ENCODE data around the gene LRRTM4. TPM values are rescaled to one million over a fixed set of nuclear protein-coding genes. Genes with fewer than 3 reads are reported as not detected.

Gene LRRTM4
- total and polyA plus RNA-seq, 10 of the 15 experiments (the other 5 are each of a cell fraction or from before 2014, with no cell fraction given) = 0.01 to 1.0 TPM; not detected in 8

DNA sequence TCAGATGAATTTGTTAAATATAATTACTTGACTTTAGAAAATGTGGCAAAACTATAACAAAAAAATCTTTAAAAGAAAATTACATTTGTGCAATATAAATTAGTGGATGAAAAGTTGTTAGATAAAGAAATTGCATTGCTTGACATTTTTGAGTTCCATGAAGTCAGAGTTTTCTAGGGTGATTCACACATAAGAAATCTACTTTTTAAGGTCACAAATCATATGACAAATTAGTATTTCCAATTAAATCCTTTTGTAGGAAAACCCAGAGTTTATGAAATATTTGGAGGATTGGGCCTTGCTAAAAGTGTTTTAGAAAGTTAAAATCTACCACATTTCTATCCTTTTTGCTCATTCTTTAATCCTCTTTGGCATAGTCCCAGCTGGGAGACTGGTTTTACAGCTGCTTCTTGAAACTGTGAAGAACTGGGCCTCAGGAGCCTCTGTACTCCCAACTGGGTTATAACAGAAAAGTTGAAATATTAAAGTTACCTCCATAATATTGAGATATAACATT lies 289.2 kb downstream of the LRRTM4 start (continued):
- TF ChIP-seq, protein P1, sequence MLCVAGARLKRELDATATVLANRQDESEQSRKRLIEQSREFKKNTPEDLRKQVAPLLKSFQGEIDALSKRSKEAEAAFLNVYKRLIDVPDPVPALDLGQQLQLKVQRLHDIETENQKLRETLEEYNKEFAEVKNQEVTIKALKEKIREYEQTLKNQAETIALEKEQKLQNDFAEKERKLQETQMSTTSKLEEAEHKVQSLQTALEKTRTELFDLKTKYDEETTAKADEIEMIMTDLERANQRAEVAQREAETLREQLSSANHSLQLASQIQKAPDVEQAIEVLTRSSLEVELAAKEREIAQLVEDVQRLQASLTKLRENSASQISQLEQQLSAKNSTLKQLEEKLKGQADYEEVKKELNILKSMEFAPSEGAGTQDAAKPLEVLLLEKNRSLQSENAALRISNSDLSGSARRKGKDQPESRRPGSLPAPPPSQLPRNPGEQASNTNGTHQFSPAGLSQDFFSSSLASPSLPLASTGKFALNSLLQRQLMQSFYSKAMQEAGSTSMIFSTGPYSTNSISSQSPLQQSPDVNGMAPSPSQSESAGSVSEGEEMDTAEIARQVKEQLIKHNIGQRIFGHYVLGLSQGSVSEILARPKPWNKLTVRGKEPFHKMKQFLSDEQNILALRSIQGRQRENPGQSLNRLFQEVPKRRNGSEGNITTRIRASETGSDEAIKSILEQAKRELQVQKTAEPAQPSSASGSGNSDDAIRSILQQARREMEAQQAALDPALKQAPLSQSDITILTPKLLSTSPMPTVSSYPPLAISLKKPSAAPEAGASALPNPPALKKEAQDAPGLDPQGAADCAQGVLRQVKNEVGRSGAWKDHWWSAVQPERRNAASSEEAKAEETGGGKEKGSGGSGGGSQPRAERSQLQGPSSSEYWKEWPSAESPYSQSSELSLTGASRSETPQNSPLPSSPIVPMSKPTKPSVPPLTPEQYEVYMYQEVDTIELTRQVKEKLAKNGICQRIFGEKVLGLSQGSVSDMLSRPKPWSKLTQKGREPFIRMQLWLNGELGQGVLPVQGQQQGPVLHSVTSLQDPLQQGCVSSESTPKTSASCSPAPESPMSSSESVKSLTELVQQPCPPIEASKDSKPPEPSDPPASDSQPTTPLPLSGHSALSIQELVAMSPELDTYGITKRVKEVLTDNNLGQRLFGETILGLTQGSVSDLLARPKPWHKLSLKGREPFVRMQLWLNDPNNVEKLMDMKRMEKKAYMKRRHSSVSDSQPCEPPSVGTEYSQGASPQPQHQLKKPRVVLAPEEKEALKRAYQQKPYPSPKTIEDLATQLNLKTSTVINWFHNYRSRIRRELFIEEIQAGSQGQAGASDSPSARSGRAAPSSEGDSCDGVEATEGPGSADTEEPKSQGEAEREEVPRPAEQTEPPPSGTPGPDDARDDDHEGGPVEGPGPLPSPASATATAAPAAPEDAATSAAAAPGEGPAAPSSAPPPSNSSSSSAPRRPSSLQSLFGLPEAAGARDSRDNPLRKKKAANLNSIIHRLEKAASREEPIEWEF (IDR thresholded peaks at IDR 0.05; ENCODE audit: insufficient replicate concordance, low read depth, low read length) = no peak
- no peak for TF ChIP-seq KAT2A (conservative IDR thresholded peaks at IDR 0.05; ENCODE audit: control insufficient read depth, low read depth, low read length)

DNA sequence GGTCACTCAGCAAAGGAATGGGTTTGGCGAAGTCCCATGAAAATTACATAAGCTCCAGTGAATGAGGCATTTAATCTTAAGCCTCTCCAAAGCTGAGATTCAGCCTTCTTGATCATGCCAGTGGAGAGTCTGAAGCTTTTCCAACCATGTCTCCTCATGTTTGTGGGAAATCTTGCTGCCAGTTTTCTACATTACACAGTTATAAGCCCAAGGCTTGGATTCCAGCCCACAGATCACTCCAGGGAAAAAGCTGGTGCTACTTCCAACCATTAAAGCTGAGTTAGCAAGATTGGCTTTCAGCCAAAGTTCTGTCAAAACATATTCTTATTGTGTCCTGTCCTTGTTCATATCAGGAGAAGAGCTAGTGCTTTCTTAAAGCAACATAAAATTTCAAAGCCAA lies 293.8 kb downstream of the LRRTM4 start:
- H3K9me3 ChIP-seq (replicated peaks; ENCODE audit: control insufficient read depth, insufficient read depth, low read length) = no peaks in the 10 kb centered on the region
- TF ChIP-seq SKIL (IDR thresholded peaks at IDR 0.05; ENCODE audit: low read depth, poor library complexity, severe bottlenecking) (no peak), TAF1 (IDR thresholded peaks at IDR 0.05; ENCODE audit: borderline replicate concordance, low read depth, low read length) (no peak)
- TF ChIP-seq, protein P2, sequence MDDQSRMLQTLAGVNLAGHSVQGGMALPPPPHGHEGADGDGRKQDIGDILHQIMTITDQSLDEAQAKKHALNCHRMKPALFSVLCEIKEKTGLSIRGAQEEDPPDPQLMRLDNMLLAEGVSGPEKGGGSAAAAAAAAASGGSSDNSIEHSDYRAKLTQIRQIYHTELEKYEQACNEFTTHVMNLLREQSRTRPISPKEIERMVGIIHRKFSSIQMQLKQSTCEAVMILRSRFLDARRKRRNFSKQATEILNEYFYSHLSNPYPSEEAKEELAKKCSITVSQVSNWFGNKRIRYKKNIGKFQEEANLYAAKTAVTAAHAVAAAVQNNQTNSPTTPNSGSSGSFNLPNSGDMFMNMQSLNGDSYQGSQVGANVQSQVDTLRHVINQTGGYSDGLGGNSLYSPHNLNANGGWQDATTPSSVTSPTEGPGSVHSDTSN (IDR thresholded peaks at IDR 0.05; ENCODE audit: insufficient replicate concordance, low read depth, low read length) = no peak
- ChIA-PET RAD21 (ENCODE audit: unreplicated experiment) (no interaction called here), SMC1A (ENCODE audit: uncharacterized antibody, unreplicated experiment) (interaction anchor here (0.9 kb wide), 1 partner anchor 12 kb away, joined by 3 read pairs; no protein-coding TSS in a partner anchor), POLR2A (no interaction called here), CTCF (interaction anchor here (0.7 to 1.2 kb wide), 2 partner anchors 10 to 1947 kb away, joined by 3 to 4 read pairs; no protein-coding TSS in a partner anchor)
- no peak overlapping the region for H2AFZ ChIP-seq (ENCODE audit: control insufficient read depth, low read depth, low read length)
- BruUV-seq (replicated peaks) = no TSS peak
- H4K20me1 ChIP-seq (ENCODE audit: control insufficient read depth, insufficient read depth) = no peaks in the 10 kb centered on the region
- no peak for FAIRE-seq
- H3K9ac ChIP-seq (ENCODE audit: control insufficient read depth, insufficient read depth, low read length) = no peak overlapping the region
- no peaks in the 10 kb centered on the region for H3K36me3 ChIP-seq (ENCODE audit: control insufficient read depth in 2 of 2, insufficient read depth in 2 of 2, low read length in 1 of 2)
- H3K27ac ChIP-seq (ENCODE audit: control insufficient read depth, insufficient read depth) = no peak overlapping the region
- H3K4me1 ChIP-seq (ENCODE audit: control insufficient read depth, insufficient read depth, low read length) = no peaks in the 10 kb centered on the region
- no peak for DNase-seq (ENCODE audit: low read depth, low spot score)
- H3K4me3 ChIP-seq = no peak overlapping the region
- WGBS (ENCODE audit: insufficient coverage, insufficient replicate concordance, low lambda C conversion rate, missing lambda C conversion rate) = 0% methylated on average over 1 of the region's 1 CpG
- in situ Hi-C loops (cut with MboI) = no loop called here
- H3K27me3 ChIP-seq (replicated peaks in 1 of 2; ENCODE audit: control insufficient read depth in 2 of 2, insufficient read depth in 2 of 2, low read length in 1 of 2) = no peaks in the 10 kb centered on the region
- intact Hi-C loops (cut with micrococcal nuclease; ENCODE audit: unreplicated experiment) = no loop called here
- ATAC-seq = no peak
- H3K4me2 ChIP-seq (ENCODE audit: control insufficient read depth, insufficient read depth) = no peak overlapping the region
- H3K79me2 ChIP-seq (ENCODE audit: control insufficient read depth, insufficient read depth, low read length) = no peaks in the 10 kb centered on the region

Data from GM12878 (cell line).